ENCODE measurements around the gene FAM200A. TPM values are rescaled to one million over a fixed set of nuclear protein-coding genes. Genes with fewer than 3 reads are reported as not detected.

The FAM200A gene
- total and polyA plus RNA-seq, 2 of the 13 experiments (the other 11 are each of a cell fraction or from before 2014, with no cell fraction given), result 4.7 to 6.3 TPM

GRCh38 chr7:99551767-99552463, at the start of gene FAM200A (continued):
- 0 out of 2 replicates have a peak, but pooled peaks have one; percentile 29 for TF ChIP-seq ZNF724P (CRISPR knock-in tag; IDR thresholded peaks at IDR 0.05; ENCODE audit: borderline replicate concordance)
- TF ChIP-seq MED8 (CRISPR knock-in tag; IDR thresholded peaks at IDR 0.05; ENCODE audit: insufficient replicate concordance), result peak; percentile 11
- peak; percentile 57; the same call in 1 of the 2 replicates for TF ChIP-seq SP140L (CRISPR knock-in tag; IDR thresholded peaks at IDR 0.05; ENCODE audit: borderline replicate concordance)
- TF ChIP-seq ATF3 (CRISPR knock-in tag; IDR thresholded peaks at IDR 0.05), result 0 out of 2 replicates have a peak, but pooled peaks have one; percentile 28
- 0 out of 2 replicates have a peak, but pooled peaks have one; percentile 70 for TF ChIP-seq KDM5B (CRISPR knock-in tag; IDR thresholded peaks at IDR 0.05; ENCODE audit: borderline replicate concordance)
- peak; percentile 14; the same call in 1 of the 2 replicates for TF ChIP-seq ZNF607 (CRISPR knock-in tag; IDR thresholded peaks at IDR 0.05; ENCODE audit: borderline replicate concordance)
- TF ChIP-seq NR2C2 (CRISPR knock-in tag; IDR thresholded peaks at IDR 0.05; ENCODE audit: borderline replicate concordance), result peak; percentile 22; the same call in 1 of the 2 replicates
- TF ChIP-seq ASH2L (IDR thresholded peaks at IDR 0.05; ENCODE audit: insufficient read length, low read depth, low read length), result peak; percentile 85
- no peak; the same call in 1 of the 2 replicates for TF ChIP-seq ZNF652 (CRISPR knock-in tag; IDR thresholded peaks at IDR 0.05; ENCODE audit: borderline replicate concordance, low read depth)
- 0 out of 2 replicates have a peak, but pooled peaks have one; percentile 12 for TF ChIP-seq PBX2 (CRISPR knock-in tag; IDR thresholded peaks at IDR 0.05)
- TF ChIP-seq PITX1 (CRISPR knock-in tag; IDR thresholded peaks at IDR 0.05), result peak; percentile 36
- peak; percentile 78 for TF ChIP-seq ZFY (CRISPR knock-in tag; IDR thresholded peaks at IDR 0.05)
- TF ChIP-seq ZNF768 (CRISPR knock-in tag; IDR thresholded peaks at IDR 0.05), result peak; percentile 32; the same call in 1 of the 2 replicates
- peak; percentile 70; the same call in 1 of the 2 replicates for TF ChIP-seq MYPOP (CRISPR knock-in tag; IDR thresholded peaks at IDR 0.05)
- TF ChIP-seq MTF1 (CRISPR knock-in tag; IDR thresholded peaks at IDR 0.05), result no peak
- TF ChIP-seq POLR2AphosphoS5 (IDR thresholded peaks at IDR 0.05; ENCODE audit: low read depth, low read length), result peak; percentile 87
- TF ChIP-seq MED1 (CRISPR knock-in tag; IDR thresholded peaks at IDR 0.05), result peak; percentile 64; the same call in 1 of the 2 replicates
- TF ChIP-seq, protein P1, sequence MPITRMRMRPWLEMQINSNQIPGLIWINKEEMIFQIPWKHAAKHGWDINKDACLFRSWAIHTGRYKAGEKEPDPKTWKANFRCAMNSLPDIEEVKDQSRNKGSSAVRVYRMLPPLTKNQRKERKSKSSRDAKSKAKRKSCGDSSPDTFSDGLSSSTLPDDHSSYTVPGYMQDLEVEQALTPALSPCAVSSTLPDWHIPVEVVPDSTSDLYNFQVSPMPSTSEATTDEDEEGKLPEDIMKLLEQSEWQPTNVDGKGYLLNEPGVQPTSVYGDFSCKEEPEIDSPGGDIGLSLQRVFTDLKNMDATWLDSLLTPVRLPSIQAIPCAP (CRISPR knock-in tag; IDR thresholded peaks at IDR 0.05; ENCODE audit: low read depth), result no peak
- peak; percentile 70; the same call in 1 of the 2 replicates for TF ChIP-seq ZMYM4 (CRISPR knock-in tag; IDR thresholded peaks at IDR 0.05)
- TF ChIP-seq, protein P2, sequence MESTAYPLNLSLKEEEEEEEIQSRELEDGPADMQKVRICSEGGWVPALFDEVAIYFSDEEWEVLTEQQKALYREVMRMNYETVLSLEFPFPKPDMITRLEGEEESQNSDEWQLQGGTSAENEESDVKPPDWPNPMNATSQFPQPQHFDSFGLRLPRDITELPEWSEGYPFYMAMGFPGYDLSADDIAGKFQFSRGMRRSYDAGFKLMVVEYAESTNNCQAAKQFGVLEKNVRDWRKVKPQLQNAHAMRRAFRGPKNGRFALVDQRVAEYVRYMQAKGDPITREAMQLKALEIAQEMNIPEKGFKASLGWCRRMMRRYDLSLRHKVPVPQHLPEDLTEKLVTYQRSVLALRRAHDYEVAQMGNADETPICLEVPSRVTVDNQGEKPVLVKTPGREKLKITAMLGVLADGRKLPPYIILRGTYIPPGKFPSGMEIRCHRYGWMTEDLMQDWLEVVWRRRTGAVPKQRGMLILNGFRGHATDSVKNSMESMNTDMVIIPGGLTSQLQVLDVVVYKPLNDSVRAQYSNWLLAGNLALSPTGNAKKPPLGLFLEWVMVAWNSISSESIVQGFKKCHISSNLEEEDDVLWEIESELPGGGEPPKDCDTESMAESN (CRISPR knock-in tag; conservative IDR thresholded peaks at IDR 0.05), result peak; percentile 55; the same call in 1 of the 2 replicates
- no peak for TF ChIP-seq CENPX (CRISPR knock-in tag; IDR thresholded peaks at IDR 0.05)
- no peak for TF ChIP-seq SP2 (CRISPR knock-in tag; IDR thresholded peaks at IDR 0.05)
- peak; percentile 28; the same call in 1 of the 2 replicates for TF ChIP-seq NFYC (CRISPR knock-in tag; IDR thresholded peaks at IDR 0.05)
- peak in 1 of 2 experiments; percentile 13; a peak in 1 of 4 replicates for TF ChIP-seq EP300 (IDR thresholded peaks at IDR 0.05; ENCODE audit: low read depth in 2 of 2, low read length in 2 of 2)
- TF ChIP-seq EP300 (CRISPR knock-in tag; IDR thresholded peaks at IDR 0.05; ENCODE audit: borderline replicate concordance), result no peak

All from HepG2 (cell line).